Measurements from ENCODE around the gene CARS2.

The CARS2 gene

GRCh38 chr13:110592665-110593064, 113.3 kb downstream of the CARS2 start:
- TF ChIP-seq CTCF (IDR thresholded peaks at IDR 0.05) = no peak
